Body of pancreas (tissue), 4 donors: ENCODE results near the gene P2RX4. TPM values are rescaled to one million over a fixed set of nuclear protein-coding genes. Genes with fewer than 3 reads are reported as not detected.

Experiments
- ATAC-seq: fragments of 150-250 bp; one replicate; pipeline ENCODE4 v1.9.1; 2016
- DNase-seq, 4 donors: peaks; one replicate each; pipeline ENCODE4 v3.0.0-alpha.2; 2019
- H3K27ac ChIP-seq, 4 donors: fragments of 200-600 bp; sonication (generic); 1 replicate in 3 of 4; 2 replicates in 1 of 4; pipeline versions ENCODE4 v1.5.1 to v1.6.1; 2016 to 2019; ENCODE audit warnings: mild to moderate bottlenecking in 1 of 4, mixed read lengths in 1 of 4, moderate library complexity in 1 of 4
- H3K27me3 ChIP-seq, 2 donors: fragments of 200-600 bp; sonication (generic); one replicate each; pipeline ENCODE4 v1.6.0; 2016; ENCODE audit warnings: mild to moderate bottlenecking in 1 of 2
- H3K36me3 ChIP-seq, 2 donors: fragments of 200-600 bp; sonication (generic); replicated peaks in 1 of 2; 2 replicates each; pipeline ENCODE4 v1.5.1; 2016; ENCODE audit warnings: low read depth in 2 of 2; ENCODE audit not compliant: insufficient read depth in 1 of 2
- H3K4me1 ChIP-seq: fragments of 200-600 bp; sonication (generic); one replicate; pipeline ENCODE4 v1.6.0; 2016
- H3K4me3 ChIP-seq, 2 donors: fragments of 200-600 bp; sonication (generic); 1 replicate in 1 of 2; 2 replicates in 1 of 2; pipeline ENCODE4 v1.5.1; 2016 to 2019
- H3K9me3 ChIP-seq, 3 donors: fragments of 200-600 bp; sonication (generic); 1 replicate in 2 of 3; 2 replicates in 1 of 3; pipeline ENCODE4 v1.5.1; 2016
- POLR2A ChIP-seq, 3 donors: fragments of 450-650 bp; IDR thresholded peaks; one replicate each; pipeline ENCODE4 v1.6.1; 2016; ENCODE audit warnings: antibody characterized with exemption in 3 of 3, mild to moderate bottlenecking in 2 of 3
- WGBS, 2 donors: methylation state at CpG; one replicate each; pipeline ENCODE4 v1.1.5; 2017; 5-methylcytosine and 5-hydroxymethylcytosine counted together
- intact Hi-C: fragments of 100-400 bp; cut with DNase I; formaldehyde crosslinking; loops from one replicate; pipeline ENCODE4 v1.15.1; 2023
- total RNA-seq, 2 donors: library from RNA; depleted of rRNA; stranded (reverse); fragments of >200 nt; gene quantifications; one replicate each; pipeline ENCODE4 v1.1.0, GENCODE V29; 2016
- TF ChIP-seq, protein P1 (sequence below), 7 experiments: fragments of 450-650 bp in 4 of 7; fragments of 200-600 bp in 3 of 7; sonication (generic) in 3 of 7; IDR thresholded peaks; one replicate each; pipeline ENCODE4 v1.5.1; 2016 to 2019; ENCODE audit warnings: antibody characterized with exemption in 7 of 7

The P2RX4 gene
- total RNA-seq, 2 donors from 2014 or later = 50.1 to 58.1 TPM

DNA sequence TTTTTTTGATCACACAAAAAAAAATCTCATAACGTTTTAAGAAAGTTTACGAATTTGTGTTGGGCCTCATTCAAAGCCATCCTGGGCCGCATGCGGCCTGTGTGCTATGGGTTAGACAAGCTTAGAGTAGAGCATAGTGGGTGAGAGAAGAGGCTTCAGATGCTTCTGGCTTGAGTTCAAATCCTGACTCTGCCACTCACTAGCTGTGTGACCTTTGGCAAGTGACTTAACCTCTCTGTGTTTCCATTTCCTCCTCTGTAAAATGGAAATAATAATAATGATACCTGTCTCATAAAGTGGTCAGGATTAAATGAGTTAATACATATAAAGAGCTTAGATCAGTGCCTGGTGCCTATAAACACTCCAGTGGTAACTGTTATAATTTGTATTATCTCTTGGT is 6.2 kb downstream of the P2RX4 start:
- intact Hi-C loops = no loop called here

DNA sequence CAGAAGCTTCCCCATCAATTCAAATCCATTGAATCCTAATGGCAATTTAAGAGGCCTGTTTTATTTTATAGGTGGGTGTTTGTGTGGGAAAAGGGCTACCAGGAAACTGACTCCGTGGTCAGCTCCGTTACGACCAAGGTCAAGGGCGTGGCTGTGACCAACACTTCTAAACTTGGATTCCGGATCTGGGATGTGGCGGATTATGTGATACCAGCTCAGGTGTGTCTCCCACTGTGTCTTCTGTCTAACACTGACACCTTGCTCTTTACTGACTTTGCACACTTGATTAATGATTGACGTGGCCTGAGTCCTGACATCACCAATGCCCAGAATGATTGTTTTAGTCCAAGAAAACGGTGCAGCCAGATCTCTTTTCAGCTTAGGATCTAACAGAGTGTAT is 7.1 kb downstream of the P2RX4 start:
- peak overlapping the region; percentile 42 to 90 (median 82) for H3K27ac ChIP-seq
- WGBS, 2 donors = 19 to 42% methylated on average over 8 of the region's 8 CpGs
- no peak for ATAC-seq
- H3K36me3 ChIP-seq = peaks cover 0 to 2% of the 10 kb centered on the region in 2 donors
- no peaks in the 10 kb centered on the region for H3K9me3 ChIP-seq
- H3K27me3 ChIP-seq = no peaks in the 10 kb centered on the region
- peaks cover 81% of the 10 kb centered on the region for H3K4me1 ChIP-seq
- peak in 1 of 4 donors; percentile 39 for DNase-seq
- no peak for TF ChIP-seq POLR2A (IDR thresholded peaks at IDR 0.05)
- TF ChIP-seq, protein P1, sequence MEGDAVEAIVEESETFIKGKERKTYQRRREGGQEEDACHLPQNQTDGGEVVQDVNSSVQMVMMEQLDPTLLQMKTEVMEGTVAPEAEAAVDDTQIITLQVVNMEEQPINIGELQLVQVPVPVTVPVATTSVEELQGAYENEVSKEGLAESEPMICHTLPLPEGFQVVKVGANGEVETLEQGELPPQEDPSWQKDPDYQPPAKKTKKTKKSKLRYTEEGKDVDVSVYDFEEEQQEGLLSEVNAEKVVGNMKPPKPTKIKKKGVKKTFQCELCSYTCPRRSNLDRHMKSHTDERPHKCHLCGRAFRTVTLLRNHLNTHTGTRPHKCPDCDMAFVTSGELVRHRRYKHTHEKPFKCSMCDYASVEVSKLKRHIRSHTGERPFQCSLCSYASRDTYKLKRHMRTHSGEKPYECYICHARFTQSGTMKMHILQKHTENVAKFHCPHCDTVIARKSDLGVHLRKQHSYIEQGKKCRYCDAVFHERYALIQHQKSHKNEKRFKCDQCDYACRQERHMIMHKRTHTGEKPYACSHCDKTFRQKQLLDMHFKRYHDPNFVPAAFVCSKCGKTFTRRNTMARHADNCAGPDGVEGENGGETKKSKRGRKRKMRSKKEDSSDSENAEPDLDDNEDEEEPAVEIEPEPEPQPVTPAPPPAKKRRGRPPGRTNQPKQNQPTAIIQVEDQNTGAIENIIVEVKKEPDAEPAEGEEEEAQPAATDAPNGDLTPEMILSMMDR (IDR thresholded peaks at IDR 0.05) = no peak
- intact Hi-C loops = no loop called here
- no peak overlapping the region for H3K4me3 ChIP-seq

More for the DNA sequence above, 6.2 kb downstream of the P2RX4 start:
- Histone ChIP-seq H3K27me3 (no peaks in the 10 kb centered on the region), H3K4me3 (no peak overlapping the region), H3K36me3 (peaks cover 0 to 2% of the 10 kb centered on the region in 2 donors), H3K4me1 (peaks cover 90% of the 10 kb centered on the region), H3K27ac (peak overlapping the region; percentile 71 to 91 (median 88)), H3K9me3 (no peaks in the 10 kb centered on the region)
- 79 to 90% methylated on average over 4 of the region's 4 CpGs for WGBS, 2 donors
- DNase-seq = no peak
- no peak for ATAC-seq
- TF ChIP-seq, protein P1 (IDR thresholded peaks at IDR 0.05) = no peak
- TF ChIP-seq POLR2A (IDR thresholded peaks at IDR 0.05) = no peak

DNA sequence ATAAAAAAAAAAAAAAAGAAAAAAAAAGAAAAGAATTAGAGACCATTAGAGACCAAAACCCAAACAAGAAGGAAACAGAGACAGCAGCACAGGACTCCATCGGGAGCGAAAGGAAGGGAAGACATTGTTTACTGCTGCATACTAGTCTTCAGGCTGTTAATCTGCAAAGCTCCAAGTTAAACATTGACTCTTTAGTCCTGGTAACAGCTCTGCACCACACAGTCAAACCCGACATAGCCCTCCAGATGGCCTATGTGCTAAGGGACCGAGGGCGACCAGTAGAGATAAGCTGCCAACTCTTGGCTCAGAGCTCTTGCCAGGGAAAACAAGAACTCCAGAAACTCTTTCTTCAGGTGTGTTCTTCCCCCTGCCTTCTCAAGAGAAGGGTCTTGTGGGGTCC is 7.8 kb downstream of the P2RX4 start:
- DNase-seq (peak; percentile 57 to 82 (median 79)), ATAC-seq (peak; percentile 67)
- Histone ChIP-seq H3K27ac (peak overlapping the region; percentile 79 to 90 (median 86)), H3K4me3 (no peak overlapping the region), H3K9me3 (no peaks in the 10 kb centered on the region), H3K27me3 (no peaks in the 10 kb centered on the region), H3K4me1 (peaks cover 81% of the 10 kb centered on the region), H3K36me3 (peaks cover 0 to 2% of the 10 kb centered on the region in 2 donors)
- WGBS, 2 donors = 19 to 32% methylated on average over 5 of the region's 5 CpGs
- TF ChIP-seq, protein P1 (IDR thresholded peaks at IDR 0.05) = peak in 1 of 7 experiments; percentile 15
- no peak for TF ChIP-seq POLR2A (IDR thresholded peaks at IDR 0.05)
- intact Hi-C loops = no loop called here

DNA sequence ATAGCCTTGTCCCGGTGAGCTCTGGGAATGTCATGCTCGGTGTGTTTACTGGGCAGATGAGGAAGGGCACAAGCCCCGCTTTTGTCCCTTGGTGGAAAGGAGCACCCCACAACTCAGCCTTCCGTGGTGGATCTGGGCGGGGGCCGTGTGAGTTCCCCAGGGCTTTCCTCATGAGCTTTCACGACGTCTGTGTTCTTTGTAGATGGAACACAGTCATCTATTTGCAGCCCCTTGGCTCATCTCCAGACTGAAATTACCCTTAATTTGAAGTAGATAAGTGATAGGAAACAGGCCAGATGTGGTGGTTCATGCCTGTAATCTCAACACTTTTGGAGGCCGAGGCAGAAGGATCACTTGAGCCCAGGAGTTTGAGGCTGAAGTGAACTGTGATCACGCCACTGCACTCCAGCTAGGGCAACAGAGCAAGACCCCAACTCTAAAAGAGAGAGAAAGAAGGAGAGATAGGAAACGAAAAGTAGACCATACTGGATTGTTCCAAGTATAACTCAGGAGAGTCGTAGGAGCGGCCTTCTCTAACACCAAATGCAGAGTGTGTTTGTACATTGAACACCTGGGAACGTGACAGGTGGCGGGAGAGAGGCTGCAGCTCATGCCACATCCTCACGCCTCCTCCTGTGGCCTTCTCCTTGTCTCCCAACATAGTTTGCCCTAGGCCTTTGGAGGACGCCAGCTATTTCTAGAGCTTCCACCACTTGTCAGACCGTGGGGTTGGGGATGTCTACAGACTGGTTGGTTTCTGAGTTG is 8.8 kb downstream of the P2RX4 start:
- Histone ChIP-seq H3K27me3 (no peaks in the 10 kb centered on the region), H3K4me3 (no peak overlapping the region), H3K36me3 (peaks cover 0 to 2% of the 10 kb centered on the region in 2 donors), H3K27ac (peak overlapping the region; percentile 79 to 90 (median 86)), H3K9me3 (no peaks in the 10 kb centered on the region), H3K4me1 (peaks cover 71% of the 10 kb centered on the region)
- 32 to 42% methylated on average over 11 to 18 of the region's 18 CpGs for WGBS, 2 donors
- TF ChIP-seq POLR2A (IDR thresholded peaks at IDR 0.05) = no peak
- TF ChIP-seq, protein P1 (IDR thresholded peaks at IDR 0.05) = no peak
- intact Hi-C loops = no loop called here
- ATAC-seq (peak; percentile 31), DNase-seq (peak; percentile 63 to 85 (median 79))
